Parathyroid adenoma (tissue), 2 donors: ENCODE measurements around the gene AUP1.

ENCODE experiments used
- H2AFZ ChIP-seq: fragments of 300-600 bp; sonication (generic); one replicate; pipeline ENCODE4 v1.7.0; 2017; ENCODE audit warnings: antibody characterized with exemption, mild to moderate bottlenecking
- H3K27ac ChIP-seq: fragments of 300-600 bp; sonication (generic); one replicate; pipeline ENCODE4 v1.7.0; 2017
- H3K27me3 ChIP-seq: fragments of 300-600 bp; sonication (generic); one replicate; pipeline ENCODE4 v1.7.0; 2017; ENCODE audit warnings: low read length; ENCODE audit not compliant: control insufficient read depth, insufficient read depth
- H3K36me3 ChIP-seq: fragments of 300-600 bp; sonication (generic); one replicate; pipeline ENCODE4 v1.7.0; 2017; ENCODE audit warnings: low read length; ENCODE audit not compliant: control insufficient read depth, insufficient read depth
- H3K4me1 ChIP-seq: fragments of 300-600 bp; sonication (generic); one replicate; pipeline ENCODE4 v1.7.0; 2017; ENCODE audit warnings: control low read depth
- H3K4me2 ChIP-seq: fragments of 300-600 bp; sonication (generic); one replicate; pipeline ENCODE4 v1.7.0; 2017; ENCODE audit warnings: low read length
- H3K4me3 ChIP-seq: fragments of 300-600 bp; sonication (generic); one replicate; pipeline ENCODE4 v1.7.0; 2017; ENCODE audit warnings: low read depth, low read length
- H3K79me2 ChIP-seq: fragments of 300-600 bp; sonication (generic); one replicate; pipeline ENCODE4 v1.7.0; 2017; ENCODE audit warnings: control low read depth
- H3K9ac ChIP-seq: fragments of 300-600 bp; sonication (generic); one replicate; pipeline ENCODE4 v1.7.0; 2017; ENCODE audit warnings: mild to moderate bottlenecking
- H3K9me3 ChIP-seq: fragments of 300-600 bp; sonication (generic); one replicate; pipeline ENCODE4 v1.7.0; 2017; ENCODE audit warnings: low read length; ENCODE audit not compliant: control insufficient read depth
- TF ChIP-seq, protein P1 (sequence below): fragments of 300-600 bp; sonication (generic); IDR thresholded peaks from one replicate; pipeline ENCODE4 v1.7.0; 2017; ENCODE audit warnings: antibody characterized with exemption, mild to moderate bottlenecking
- donor health status: primary hyperparathyroidism.

Gene AUP1

GRCh38 chr2:74502147-74502719 is 27.3 kb downstream of the AUP1 start:
- H3K27ac ChIP-seq = no peak overlapping the region
- no peaks in the 10 kb centered on the region for H3K27me3 ChIP-seq
- TF ChIP-seq, protein P1, sequence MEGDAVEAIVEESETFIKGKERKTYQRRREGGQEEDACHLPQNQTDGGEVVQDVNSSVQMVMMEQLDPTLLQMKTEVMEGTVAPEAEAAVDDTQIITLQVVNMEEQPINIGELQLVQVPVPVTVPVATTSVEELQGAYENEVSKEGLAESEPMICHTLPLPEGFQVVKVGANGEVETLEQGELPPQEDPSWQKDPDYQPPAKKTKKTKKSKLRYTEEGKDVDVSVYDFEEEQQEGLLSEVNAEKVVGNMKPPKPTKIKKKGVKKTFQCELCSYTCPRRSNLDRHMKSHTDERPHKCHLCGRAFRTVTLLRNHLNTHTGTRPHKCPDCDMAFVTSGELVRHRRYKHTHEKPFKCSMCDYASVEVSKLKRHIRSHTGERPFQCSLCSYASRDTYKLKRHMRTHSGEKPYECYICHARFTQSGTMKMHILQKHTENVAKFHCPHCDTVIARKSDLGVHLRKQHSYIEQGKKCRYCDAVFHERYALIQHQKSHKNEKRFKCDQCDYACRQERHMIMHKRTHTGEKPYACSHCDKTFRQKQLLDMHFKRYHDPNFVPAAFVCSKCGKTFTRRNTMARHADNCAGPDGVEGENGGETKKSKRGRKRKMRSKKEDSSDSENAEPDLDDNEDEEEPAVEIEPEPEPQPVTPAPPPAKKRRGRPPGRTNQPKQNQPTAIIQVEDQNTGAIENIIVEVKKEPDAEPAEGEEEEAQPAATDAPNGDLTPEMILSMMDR = no peak
- peaks cover 4% of the 10 kb centered on the region for H3K79me2 ChIP-seq
- H3K4me2 ChIP-seq = peak overlapping the region; percentile 39
- H3K9ac ChIP-seq = no peak overlapping the region
- H3K4me3 ChIP-seq = peak overlapping the region; percentile 11
- no peaks in the 10 kb centered on the region for H3K36me3 ChIP-seq
- no peaks in the 10 kb centered on the region for H3K9me3 ChIP-seq
- peak overlapping the region; percentile 70 for H2AFZ ChIP-seq
- peaks cover 21% of the 10 kb centered on the region for H3K4me1 ChIP-seq

- H3K4me2 ChIP-seq = no peak overlapping the region
- no peak overlapping the region for H3K9ac ChIP-seq
- no peaks in the 10 kb centered on the region for H3K27me3 ChIP-seq
- no peak overlapping the region for H3K27ac ChIP-seq
- H3K9me3 ChIP-seq = no peaks in the 10 kb centered on the region
- TF ChIP-seq, protein P1 = no peak
- H3K4me3 ChIP-seq = no peak overlapping the region
- peaks cover 1% of the 10 kb centered on the region for H3K79me2 ChIP-seq
- no peaks in the 10 kb centered on the region for H3K36me3 ChIP-seq
- peaks cover 18% of the 10 kb centered on the region for H3K4me1 ChIP-seq
- H2AFZ ChIP-seq = no peak overlapping the region
Measured at GRCh38 chr2:74501335-74502071, 28.0 kb downstream of the AUP1 start.

GRCh38 chr2:74500578-74500946 is 28.9 kb downstream of the AUP1 start:
- Histone ChIP-seq H3K9ac (no peak overlapping the region), H3K27me3 (no peaks in the 10 kb centered on the region), H3K4me3 (no peak overlapping the region), H3K4me1 (peaks cover 10% of the 10 kb centered on the region), H3K4me2 (no peak overlapping the region), H2AFZ (no peak overlapping the region), H3K36me3 (no peaks in the 10 kb centered on the region), H3K79me2 (no peaks in the 10 kb centered on the region), H3K27ac (no peak overlapping the region), H3K9me3 (no peaks in the 10 kb centered on the region)
- TF ChIP-seq, protein P1 = no peak

GRCh38 chr2:74499940-74500577 is 29.4 kb downstream of the AUP1 start:
- H3K4me1 ChIP-seq = peaks cover 10% of the 10 kb centered on the region
- H3K27me3 ChIP-seq = no peaks in the 10 kb centered on the region
- TF ChIP-seq, protein P1 = no peak
- H3K36me3 ChIP-seq = no peaks in the 10 kb centered on the region
- H3K4me3 ChIP-seq = no peak overlapping the region
- no peak overlapping the region for H2AFZ ChIP-seq
- no peak overlapping the region for H3K27ac ChIP-seq
- no peaks in the 10 kb centered on the region for H3K79me2 ChIP-seq
- H3K9ac ChIP-seq = no peak overlapping the region
- H3K4me2 ChIP-seq = no peak overlapping the region
- H3K9me3 ChIP-seq = no peaks in the 10 kb centered on the region
